ENCODE results near the gene CS.

GRCh38 chr12:56339158-56339422 is 39.0 kb upstream of the CS start:
- TF ChIP-seq, protein P1, sequence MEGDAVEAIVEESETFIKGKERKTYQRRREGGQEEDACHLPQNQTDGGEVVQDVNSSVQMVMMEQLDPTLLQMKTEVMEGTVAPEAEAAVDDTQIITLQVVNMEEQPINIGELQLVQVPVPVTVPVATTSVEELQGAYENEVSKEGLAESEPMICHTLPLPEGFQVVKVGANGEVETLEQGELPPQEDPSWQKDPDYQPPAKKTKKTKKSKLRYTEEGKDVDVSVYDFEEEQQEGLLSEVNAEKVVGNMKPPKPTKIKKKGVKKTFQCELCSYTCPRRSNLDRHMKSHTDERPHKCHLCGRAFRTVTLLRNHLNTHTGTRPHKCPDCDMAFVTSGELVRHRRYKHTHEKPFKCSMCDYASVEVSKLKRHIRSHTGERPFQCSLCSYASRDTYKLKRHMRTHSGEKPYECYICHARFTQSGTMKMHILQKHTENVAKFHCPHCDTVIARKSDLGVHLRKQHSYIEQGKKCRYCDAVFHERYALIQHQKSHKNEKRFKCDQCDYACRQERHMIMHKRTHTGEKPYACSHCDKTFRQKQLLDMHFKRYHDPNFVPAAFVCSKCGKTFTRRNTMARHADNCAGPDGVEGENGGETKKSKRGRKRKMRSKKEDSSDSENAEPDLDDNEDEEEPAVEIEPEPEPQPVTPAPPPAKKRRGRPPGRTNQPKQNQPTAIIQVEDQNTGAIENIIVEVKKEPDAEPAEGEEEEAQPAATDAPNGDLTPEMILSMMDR (IDR thresholded peaks at IDR 0.05; ENCODE audit: insufficient read depth, low read length), result no peak
- no peak for TF ChIP-seq POLR2AphosphoS5 (IDR thresholded peaks at IDR 0.05; ENCODE audit: low read depth)
- TF ChIP-seq, protein P2, sequence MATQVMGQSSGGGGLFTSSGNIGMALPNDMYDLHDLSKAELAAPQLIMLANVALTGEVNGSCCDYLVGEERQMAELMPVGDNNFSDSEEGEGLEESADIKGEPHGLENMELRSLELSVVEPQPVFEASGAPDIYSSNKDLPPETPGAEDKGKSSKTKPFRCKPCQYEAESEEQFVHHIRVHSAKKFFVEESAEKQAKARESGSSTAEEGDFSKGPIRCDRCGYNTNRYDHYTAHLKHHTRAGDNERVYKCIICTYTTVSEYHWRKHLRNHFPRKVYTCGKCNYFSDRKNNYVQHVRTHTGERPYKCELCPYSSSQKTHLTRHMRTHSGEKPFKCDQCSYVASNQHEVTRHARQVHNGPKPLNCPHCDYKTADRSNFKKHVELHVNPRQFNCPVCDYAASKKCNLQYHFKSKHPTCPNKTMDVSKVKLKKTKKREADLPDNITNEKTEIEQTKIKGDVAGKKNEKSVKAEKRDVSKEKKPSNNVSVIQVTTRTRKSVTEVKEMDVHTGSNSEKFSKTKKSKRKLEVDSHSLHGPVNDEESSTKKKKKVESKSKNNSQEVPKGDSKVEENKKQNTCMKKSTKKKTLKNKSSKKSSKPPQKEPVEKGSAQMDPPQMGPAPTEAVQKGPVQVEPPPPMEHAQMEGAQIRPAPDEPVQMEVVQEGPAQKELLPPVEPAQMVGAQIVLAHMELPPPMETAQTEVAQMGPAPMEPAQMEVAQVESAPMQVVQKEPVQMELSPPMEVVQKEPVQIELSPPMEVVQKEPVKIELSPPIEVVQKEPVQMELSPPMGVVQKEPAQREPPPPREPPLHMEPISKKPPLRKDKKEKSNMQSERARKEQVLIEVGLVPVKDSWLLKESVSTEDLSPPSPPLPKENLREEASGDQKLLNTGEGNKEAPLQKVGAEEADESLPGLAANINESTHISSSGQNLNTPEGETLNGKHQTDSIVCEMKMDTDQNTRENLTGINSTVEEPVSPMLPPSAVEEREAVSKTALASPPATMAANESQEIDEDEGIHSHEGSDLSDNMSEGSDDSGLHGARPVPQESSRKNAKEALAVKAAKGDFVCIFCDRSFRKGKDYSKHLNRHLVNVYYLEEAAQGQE (IDR thresholded peaks at IDR 0.05; ENCODE audit: insufficient replicate concordance, low read depth), result no peak
- TF ChIP-seq GABPA (IDR thresholded peaks at IDR 0.05; ENCODE audit: low read depth), result no peak
- TF ChIP-seq SPI1 (IDR thresholded peaks at IDR 0.05; ENCODE audit: borderline replicate concordance, low read depth), result no peak
